ENCODE results near the gene PRAME. TPM values are rescaled to one million over a fixed set of nuclear protein-coding genes. Genes with fewer than 3 reads are reported as not detected.

The PRAME gene
- total RNA-seq, 1 experiment from 2014 or later, result 68.4 TPM

GRCh38 chr22:22556578-22556977 is 2.5 kb downstream of the PRAME start:
- no TSS peak for BruUV-seq (replicated peaks)
- CTCF ChIA-PET, result no interaction called here
- Histone ChIP-seq H3K4me1 (ENCODE audit: control insufficient read depth, insufficient read depth, low read length) (peaks cover 10% of the 10 kb centered on the region), H3K9me3 (ENCODE audit: control insufficient read depth, insufficient read depth, low read depth, low read length) (no peaks in the 10 kb centered on the region), H3K27me3 (ENCODE audit: control insufficient read depth, insufficient read depth, low read length) (no peaks in the 10 kb centered on the region), H3K27ac (ENCODE audit: low read length) (peak overlapping the region; percentile 84), H3K4me3 (ENCODE audit: low read depth in 2 of 2, low read length in 2 of 2) (peak overlapping the region; percentile 61 to 63), H3K36me3 (ENCODE audit: control insufficient read depth, insufficient read depth, low read length) (peaks cover 3% of the 10 kb centered on the region; the same call in 1 of the 2 replicates)
- in situ Hi-C loops (cut with HindIII; ENCODE audit: low pct_unique_long_range_greater_than_20kb, low sequenced_read_pairs), result no loop called here
- intact Hi-C loops (cut with micrococcal nuclease; ENCODE audit: unreplicated experiment), result no loop called here
- TF ChIP-seq REST (IDR thresholded peaks at IDR 0.05; ENCODE audit: insufficient read depth in 1 of 2, low read depth in 2 of 2, low read length in 1 of 2), result no peak
- no peak for TF ChIP-seq POLR2AphosphoS5 (IDR thresholded peaks at IDR 0.05; ENCODE audit: low read depth, low read length)
- TF ChIP-seq, protein P1, sequence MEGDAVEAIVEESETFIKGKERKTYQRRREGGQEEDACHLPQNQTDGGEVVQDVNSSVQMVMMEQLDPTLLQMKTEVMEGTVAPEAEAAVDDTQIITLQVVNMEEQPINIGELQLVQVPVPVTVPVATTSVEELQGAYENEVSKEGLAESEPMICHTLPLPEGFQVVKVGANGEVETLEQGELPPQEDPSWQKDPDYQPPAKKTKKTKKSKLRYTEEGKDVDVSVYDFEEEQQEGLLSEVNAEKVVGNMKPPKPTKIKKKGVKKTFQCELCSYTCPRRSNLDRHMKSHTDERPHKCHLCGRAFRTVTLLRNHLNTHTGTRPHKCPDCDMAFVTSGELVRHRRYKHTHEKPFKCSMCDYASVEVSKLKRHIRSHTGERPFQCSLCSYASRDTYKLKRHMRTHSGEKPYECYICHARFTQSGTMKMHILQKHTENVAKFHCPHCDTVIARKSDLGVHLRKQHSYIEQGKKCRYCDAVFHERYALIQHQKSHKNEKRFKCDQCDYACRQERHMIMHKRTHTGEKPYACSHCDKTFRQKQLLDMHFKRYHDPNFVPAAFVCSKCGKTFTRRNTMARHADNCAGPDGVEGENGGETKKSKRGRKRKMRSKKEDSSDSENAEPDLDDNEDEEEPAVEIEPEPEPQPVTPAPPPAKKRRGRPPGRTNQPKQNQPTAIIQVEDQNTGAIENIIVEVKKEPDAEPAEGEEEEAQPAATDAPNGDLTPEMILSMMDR (IDR thresholded peaks at IDR 0.05), result no peak
- no peak for TF ChIP-seq TCF7L2 (IDR thresholded peaks at IDR 0.05; ENCODE audit: low read depth, low read length)
- no peak for TF ChIP-seq SIN3A (IDR thresholded peaks at IDR 0.05; ENCODE audit: borderline replicate concordance, insufficient read depth, low read depth, low read length)
- no peak for ATAC-seq
- POLR2A ChIA-PET, result no interaction called here
- no peak for DNase-seq (ENCODE audit: low read depth, low spot score)

DNA sequence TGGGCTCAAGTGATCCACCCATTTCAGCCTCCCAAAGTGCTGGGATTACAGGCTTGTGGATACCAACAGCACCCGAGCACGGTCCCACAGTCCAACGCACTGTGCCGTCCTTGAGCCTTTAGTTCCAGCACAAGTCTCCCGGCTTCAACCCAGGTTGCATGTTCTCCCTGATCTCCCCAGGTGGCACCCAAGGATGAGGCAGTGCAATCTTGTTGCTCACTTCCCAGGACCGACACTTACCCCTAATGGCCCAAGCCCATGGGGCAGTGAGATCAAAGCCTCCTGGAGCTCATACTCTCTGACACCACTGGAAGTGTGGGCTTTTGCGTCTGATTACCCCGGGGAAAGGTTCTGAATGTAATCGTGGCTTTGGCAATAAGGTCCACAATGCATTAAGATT is 3.5 kb downstream of the PRAME start:
- H3K36me3 ChIP-seq (ENCODE audit: control insufficient read depth, insufficient read depth, low read length), result peaks cover 5% of the 10 kb centered on the region

More for the DNA sequence above, 3.5 kb downstream of the PRAME start:
- POLR2A ChIA-PET, result no interaction called here
- intact Hi-C loops (cut with micrococcal nuclease; ENCODE audit: unreplicated experiment), result no loop called here
- CTCF ChIA-PET, result no interaction called here
- peaks cover 10% of the 10 kb centered on the region for H3K4me1 ChIP-seq (ENCODE audit: control insufficient read depth, insufficient read depth, low read length)
- no peaks in the 10 kb centered on the region for H3K9me3 ChIP-seq (ENCODE audit: control insufficient read depth, insufficient read depth, low read depth, low read length)
- no peak overlapping the region for H3K27ac ChIP-seq (ENCODE audit: low read length)
- in situ Hi-C loops (cut with HindIII; ENCODE audit: low pct_unique_long_range_greater_than_20kb, low sequenced_read_pairs), result no loop called here
- BruUV-seq (replicated peaks), result TSS peak; percentile 43
- DNase-seq (ENCODE audit: low read depth, low spot score) (no peak), ATAC-seq (no peak)
- no peak for TF ChIP-seq SIN3A (IDR thresholded peaks at IDR 0.05; ENCODE audit: borderline replicate concordance, insufficient read depth, low read depth, low read length)
- TF ChIP-seq, protein P1 (IDR thresholded peaks at IDR 0.05), result no peak
- TF ChIP-seq REST (IDR thresholded peaks at IDR 0.05; ENCODE audit: insufficient read depth in 1 of 2, low read depth in 2 of 2, low read length in 1 of 2), result no peak
- TF ChIP-seq POLR2AphosphoS5 (IDR thresholded peaks at IDR 0.05; ENCODE audit: low read depth, low read length), result no peak
- no peak for TF ChIP-seq TCF7L2 (IDR thresholded peaks at IDR 0.05; ENCODE audit: low read depth, low read length)
- no peaks in the 10 kb centered on the region for H3K27me3 ChIP-seq (ENCODE audit: control insufficient read depth, insufficient read depth, low read length)
- H3K4me3 ChIP-seq (ENCODE audit: low read depth in 2 of 2, low read length in 2 of 2), result no peak overlapping the region

Measured in Panc1 (cell line).